Measurements from ENCODE around the gene CNGA4.

CNGA4 gene

GRCh38 chr11:6199174-6199810 is 39.6 kb upstream of the CNGA4 start, which contains the start of gene OR52W1:
Gene OR52W1 (plus strand): TSS chr11:6199224. CDS start chr11:6199224, 0 bp downstream.
- Histone ChIP-seq H2BK120ac (ENCODE audit: low read depth, low read length) (no peak within 1 kb of the TSS), H3K79me2 (ENCODE audit: control insufficient read depth, insufficient read depth, low read length) (no peaks in the 10 kb centered on the region), H3K9ac (ENCODE audit: low read length) (no peak within 1 kb of the TSS), H3K4me2 (ENCODE audit: low read length) (no peak within 1 kb of the TSS), H2BK5ac (ENCODE audit: low read length) (no peak within 1 kb of the TSS), H3K4me3 (ENCODE audit: low read length) (no peak within 1 kb of the TSS), H2AK5ac (ENCODE audit: low read length) (no peak within 1 kb of the TSS), H3K4ac (ENCODE audit: low read depth, low read length) (no peak within 1 kb of the TSS), H3K36me3 (ENCODE audit: control insufficient read depth, insufficient read depth, low read length) (no peaks in the 10 kb centered on the region), H3K56ac (ENCODE audit: low read length) (no peak within 1 kb of the TSS), H4K8ac (ENCODE audit: low read depth, low read length) (no peak within 1 kb of the TSS), H3K4me1 (ENCODE audit: control insufficient read depth, low read depth, low read length) (no peaks in the 10 kb centered on the region), H3K18ac (ENCODE audit: low read length) (no peak within 1 kb of the TSS), H3K27ac (ENCODE audit: low read depth, low read length) (no peak within 1 kb of the TSS), H2BK15ac (replicated peaks; ENCODE audit: low read depth) (no peak within 1 kb of the TSS), H4K5ac (ENCODE audit: low read length) (no peak within 1 kb of the TSS), H3K27me3 (ENCODE audit: insufficient read depth, low read length, poor library complexity) (no peaks in the 10 kb centered on the region), H3K23ac (ENCODE audit: low read length) (no peak within 1 kb of the TSS), H3K79me1 (ENCODE audit: low read length) (no peaks in the 10 kb centered on the region)
- no peak for DNase-seq
- no CpG with 5 or more reads among the region's 5 CpGs for WGBS (ENCODE audit: extremely low coverage, insufficient coverage, low lambda C conversion rate)

- no CpG with 5 or more reads among the region's 4 CpGs for WGBS (ENCODE audit: extremely low coverage, insufficient coverage, low lambda C conversion rate)
- H3K18ac ChIP-seq (ENCODE audit: low read length), result no peak overlapping the region
Observed at GRCh38 chr11:6200975-6201374, 37.9 kb upstream of the CNGA4 start.

GRCh38 chr11:6201481-6201880 is 37.4 kb upstream of the CNGA4 start:
- Histone ChIP-seq H3K23ac (ENCODE audit: low read length) (no peak overlapping the region), H3K4me1 (ENCODE audit: control insufficient read depth, low read depth, low read length) (no peaks in the 10 kb centered on the region), H3K56ac (ENCODE audit: low read length) (no peak overlapping the region), H3K9ac (ENCODE audit: low read length) (no peak overlapping the region), H2BK5ac (ENCODE audit: low read length) (no peak overlapping the region), H3K79me1 (ENCODE audit: low read length) (no peaks in the 10 kb centered on the region), H3K4me3 (ENCODE audit: low read length) (no peak overlapping the region), H2BK120ac (ENCODE audit: low read depth, low read length) (no peak overlapping the region), H4K5ac (ENCODE audit: low read length) (no peak overlapping the region), H4K8ac (ENCODE audit: low read depth, low read length) (no peak overlapping the region), H3K4me2 (ENCODE audit: low read length) (no peak overlapping the region), H3K4ac (ENCODE audit: low read depth, low read length) (no peak overlapping the region), H3K27me3 (ENCODE audit: insufficient read depth, low read length, poor library complexity) (no peaks in the 10 kb centered on the region), H2BK15ac (replicated peaks; ENCODE audit: low read depth) (no peak overlapping the region), H3K79me2 (ENCODE audit: control insufficient read depth, insufficient read depth, low read length) (no peaks in the 10 kb centered on the region), H3K36me3 (ENCODE audit: control insufficient read depth, insufficient read depth, low read length) (no peaks in the 10 kb centered on the region), H2AK5ac (ENCODE audit: low read length) (no peak overlapping the region), H3K18ac (ENCODE audit: low read length) (no peak overlapping the region), H3K27ac (ENCODE audit: low read depth, low read length) (no peak overlapping the region)
- DNase-seq, result no peak
- WGBS (ENCODE audit: extremely low coverage, insufficient coverage, low lambda C conversion rate), result no CpG with 5 or more reads among the region's 2 CpGs

More at GRCh38 chr11:6200975-6201374, 37.9 kb upstream of the CNGA4 start:
- Histone ChIP-seq H4K5ac (ENCODE audit: low read length) (no peak overlapping the region), H3K79me2 (ENCODE audit: control insufficient read depth, insufficient read depth, low read length) (no peaks in the 10 kb centered on the region), H3K4me2 (ENCODE audit: low read length) (no peak overlapping the region), H3K4ac (ENCODE audit: low read depth, low read length) (no peak overlapping the region), H2AK5ac (ENCODE audit: low read length) (no peak overlapping the region), H3K23ac (ENCODE audit: low read length) (no peak overlapping the region), H3K36me3 (ENCODE audit: control insufficient read depth, insufficient read depth, low read length) (no peaks in the 10 kb centered on the region), H4K8ac (ENCODE audit: low read depth, low read length) (no peak overlapping the region), H3K27ac (ENCODE audit: low read depth, low read length) (no peak overlapping the region), H2BK15ac (replicated peaks; ENCODE audit: low read depth) (no peak overlapping the region), H3K56ac (ENCODE audit: low read length) (no peak overlapping the region), H2BK120ac (ENCODE audit: low read depth, low read length) (no peak overlapping the region), H3K79me1 (ENCODE audit: low read length) (no peaks in the 10 kb centered on the region), H3K4me1 (ENCODE audit: control insufficient read depth, low read depth, low read length) (no peaks in the 10 kb centered on the region), H3K4me3 (ENCODE audit: low read length) (no peak overlapping the region), H3K9ac (ENCODE audit: low read length) (no peak overlapping the region), H2BK5ac (ENCODE audit: low read length) (no peak overlapping the region), H3K27me3 (ENCODE audit: insufficient read depth, low read length, poor library complexity) (no peaks in the 10 kb centered on the region)
- DNase-seq, result no peak

- Histone ChIP-seq H3K56ac (ENCODE audit: low read length) (no peak overlapping the region), H4K8ac (ENCODE audit: low read depth, low read length) (no peak overlapping the region), H3K4ac (ENCODE audit: low read depth, low read length) (no peak overlapping the region)
Observed at GRCh38 chr11:6202041-6202440, 36.8 kb upstream of the CNGA4 start.

GRCh38 chr11:6203327-6203726 is 35.6 kb upstream of the CNGA4 start:
- no peaks in the 10 kb centered on the region for H3K27me3 ChIP-seq (ENCODE audit: insufficient read depth, low read length, poor library complexity)
- H3K9ac ChIP-seq (ENCODE audit: low read length), result no peak overlapping the region
- no peaks in the 10 kb centered on the region for H3K36me3 ChIP-seq (ENCODE audit: control insufficient read depth, insufficient read depth, low read length)
- no peaks in the 10 kb centered on the region for H3K4me1 ChIP-seq (ENCODE audit: control insufficient read depth, low read depth, low read length)
- H4K8ac ChIP-seq (ENCODE audit: low read depth, low read length), result no peak overlapping the region
- H2BK5ac ChIP-seq (ENCODE audit: low read length), result no peak overlapping the region
- no peak overlapping the region for H3K23ac ChIP-seq (ENCODE audit: low read length)
- no peak overlapping the region for H3K4me2 ChIP-seq (ENCODE audit: low read length)
- H3K79me1 ChIP-seq (ENCODE audit: low read length), result no peaks in the 10 kb centered on the region
- H3K4me3 ChIP-seq (ENCODE audit: low read length), result no peak overlapping the region
- no peak overlapping the region for H3K27ac ChIP-seq (ENCODE audit: low read depth, low read length)
- no peak overlapping the region for H3K18ac ChIP-seq (ENCODE audit: low read length)
- no CpG with 5 or more reads among the region's 3 CpGs for WGBS (ENCODE audit: extremely low coverage, insufficient coverage, low lambda C conversion rate)
- no peak overlapping the region for H2BK15ac ChIP-seq (replicated peaks; ENCODE audit: low read depth)
- H3K4ac ChIP-seq (ENCODE audit: low read depth, low read length), result no peak overlapping the region
- H3K79me2 ChIP-seq (ENCODE audit: control insufficient read depth, insufficient read depth, low read length), result no peaks in the 10 kb centered on the region
- no peak overlapping the region for H2AK5ac ChIP-seq (ENCODE audit: low read length)
- H2BK120ac ChIP-seq (ENCODE audit: low read depth, low read length), result no peak overlapping the region
- DNase-seq, result no peak
- no peak overlapping the region for H4K5ac ChIP-seq (ENCODE audit: low read length)
- no peak overlapping the region for H3K56ac ChIP-seq (ENCODE audit: low read length)

More at GRCh38 chr11:6202041-6202440, 36.8 kb upstream of the CNGA4 start:
- H3K18ac ChIP-seq (ENCODE audit: low read length), result no peak overlapping the region
- no peak overlapping the region for H2BK120ac ChIP-seq (ENCODE audit: low read depth, low read length)
- no peaks in the 10 kb centered on the region for H3K27me3 ChIP-seq (ENCODE audit: insufficient read depth, low read length, poor library complexity)
- H3K36me3 ChIP-seq (ENCODE audit: control insufficient read depth, insufficient read depth, low read length), result no peaks in the 10 kb centered on the region
- H2BK15ac ChIP-seq (replicated peaks; ENCODE audit: low read depth), result no peak overlapping the region
- no peak overlapping the region for H3K4me3 ChIP-seq (ENCODE audit: low read length)
- no peak overlapping the region for H2AK5ac ChIP-seq (ENCODE audit: low read length)
- no peak overlapping the region for H3K9ac ChIP-seq (ENCODE audit: low read length)
- H3K4me1 ChIP-seq (ENCODE audit: control insufficient read depth, low read depth, low read length), result no peaks in the 10 kb centered on the region
- H3K23ac ChIP-seq (ENCODE audit: low read length), result no peak overlapping the region
- H3K4me2 ChIP-seq (ENCODE audit: low read length), result no peak overlapping the region
- H2BK5ac ChIP-seq (ENCODE audit: low read length), result no peak overlapping the region
- no peaks in the 10 kb centered on the region for H3K79me1 ChIP-seq (ENCODE audit: low read length)
- WGBS (ENCODE audit: extremely low coverage, insufficient coverage, low lambda C conversion rate), result no CpG with 5 or more reads among the region's 1 CpG
- no peak overlapping the region for H4K5ac ChIP-seq (ENCODE audit: low read length)
- H3K27ac ChIP-seq (ENCODE audit: low read depth, low read length), result no peak overlapping the region
- no peak for DNase-seq
- H3K79me2 ChIP-seq (ENCODE audit: control insufficient read depth, insufficient read depth, low read length), result no peaks in the 10 kb centered on the region

- H3K79me1 ChIP-seq (ENCODE audit: low read length), result no peaks in the 10 kb centered on the region
- H3K56ac ChIP-seq (ENCODE audit: low read length), result no peak overlapping the region
- no peaks in the 10 kb centered on the region for H3K36me3 ChIP-seq (ENCODE audit: control insufficient read depth, insufficient read depth, low read length)
- H3K79me2 ChIP-seq (ENCODE audit: control insufficient read depth, insufficient read depth, low read length), result no peaks in the 10 kb centered on the region
- H3K4me3 ChIP-seq (ENCODE audit: low read length), result no peak overlapping the region
- H2BK120ac ChIP-seq (ENCODE audit: low read depth, low read length), result no peak overlapping the region
- DNase-seq, result no peak
- H3K18ac ChIP-seq (ENCODE audit: low read length), result no peak overlapping the region
- H2BK15ac ChIP-seq (replicated peaks; ENCODE audit: low read depth), result no peak overlapping the region
- no peak overlapping the region for H2AK5ac ChIP-seq (ENCODE audit: low read length)
- no peaks in the 10 kb centered on the region for H3K27me3 ChIP-seq (ENCODE audit: insufficient read depth, low read length, poor library complexity)
- no CpG with 5 or more reads among the region's 1 CpG for WGBS (ENCODE audit: extremely low coverage, insufficient coverage, low lambda C conversion rate)
- no peak overlapping the region for H3K4ac ChIP-seq (ENCODE audit: low read depth, low read length)
- H3K9ac ChIP-seq (ENCODE audit: low read length), result no peak overlapping the region
- no peak overlapping the region for H3K27ac ChIP-seq (ENCODE audit: low read depth, low read length)
- H3K4me1 ChIP-seq (ENCODE audit: control insufficient read depth, low read depth, low read length), result no peaks in the 10 kb centered on the region
- no peak overlapping the region for H2BK5ac ChIP-seq (ENCODE audit: low read length)
- no peak overlapping the region for H3K4me2 ChIP-seq (ENCODE audit: low read length)
- H4K8ac ChIP-seq (ENCODE audit: low read depth, low read length), result no peak overlapping the region
- H3K23ac ChIP-seq (ENCODE audit: low read length), result no peak overlapping the region
- H4K5ac ChIP-seq (ENCODE audit: low read length), result no peak overlapping the region
Observed at GRCh38 chr11:6204706-6205105, 34.2 kb upstream of the CNGA4 start.

Data from mesendoderm (in vitro differentiated cells).